Femur (tissue), 1 donor: Measurements from ENCODE around the gene NAA16.
"Not testable (repeated sequence)": the region's sequence is repeated elsewhere in the genome, so short reads cannot be mapped to it uniquely, and the experiment has no call there.

Experiments
- DNase-seq: peaks from one replicate; pipeline ENCODE4 v3.0.0-alpha.2; 2017

The NAA16 gene

DNA sequence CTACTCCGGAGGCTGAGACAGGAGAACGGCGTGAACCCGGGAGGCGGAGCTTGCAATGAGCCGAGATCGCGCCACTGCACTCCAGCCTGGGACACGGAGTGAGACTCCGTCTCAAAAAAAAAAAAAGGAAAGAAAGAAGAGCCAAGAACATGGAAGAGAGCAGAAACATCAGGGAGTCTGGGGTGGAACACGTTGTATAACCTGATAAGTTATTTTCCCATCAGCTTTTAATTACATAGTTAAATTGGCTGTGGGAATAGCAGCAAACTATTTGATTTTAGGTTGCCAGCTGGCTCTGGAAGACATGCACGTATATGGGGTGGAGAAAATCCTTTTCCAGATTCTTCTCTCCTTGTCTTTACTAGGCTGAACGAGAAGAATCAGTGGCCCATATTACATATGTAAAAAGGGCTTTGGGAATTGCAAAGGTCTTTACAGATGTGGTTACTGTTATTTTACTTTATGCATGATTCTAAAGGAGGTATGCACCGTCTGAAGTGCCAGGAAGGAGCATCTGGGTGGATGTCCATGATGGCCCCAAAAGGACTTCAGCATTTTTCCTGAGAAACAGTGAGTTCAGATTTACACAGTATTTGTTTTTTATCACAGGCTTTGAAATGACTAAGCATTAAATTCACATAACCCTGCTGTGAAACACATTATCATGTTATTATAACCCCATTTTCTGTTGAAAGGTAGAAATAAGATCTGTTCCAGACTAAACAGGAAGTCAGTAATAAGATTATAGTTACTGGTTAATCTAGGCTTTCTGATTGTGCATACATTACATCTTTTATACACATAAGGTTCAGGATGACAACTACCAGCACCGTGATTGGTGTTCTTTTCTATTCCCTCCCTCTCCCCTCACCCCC is 4.6 kb upstream of the NAA16 start:
- DNase-seq, result no peak

DNA sequence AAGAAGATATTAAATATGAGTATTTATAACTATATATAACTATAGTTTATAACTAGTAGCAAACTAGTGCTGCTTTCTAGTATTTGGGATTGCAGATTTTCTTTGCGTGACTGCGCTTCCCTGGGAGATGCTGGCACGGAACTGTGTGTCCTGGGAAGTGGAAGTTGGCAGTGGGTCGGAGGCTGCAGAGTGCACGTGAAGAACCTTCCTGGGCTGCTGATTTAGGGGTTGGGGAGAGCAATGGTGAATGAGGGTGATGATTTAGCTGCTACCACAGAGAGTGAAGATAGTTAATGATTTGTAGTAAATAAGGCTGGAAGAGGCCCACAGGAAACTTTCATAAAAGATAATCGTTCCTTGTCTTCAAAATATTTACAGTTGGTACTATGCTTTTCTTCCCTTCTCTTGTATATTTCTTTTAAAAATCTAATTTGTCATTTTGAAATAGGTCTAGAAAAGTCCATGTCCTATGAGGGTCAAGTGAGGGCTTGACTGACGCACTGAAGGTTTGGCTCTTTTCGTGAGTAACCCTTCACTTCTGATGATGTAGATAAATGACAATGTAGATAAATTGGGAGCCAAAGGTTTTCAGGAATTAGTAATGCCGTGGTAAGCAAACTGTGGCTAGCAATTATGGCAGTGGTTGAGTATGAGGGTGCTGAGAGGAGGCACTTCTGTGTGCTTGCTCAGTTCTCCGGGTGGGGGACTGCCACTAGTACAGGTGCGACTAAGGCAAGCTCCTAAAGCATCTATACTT is 3.0 kb upstream of the NAA16 start:
- DNase-seq, result no peak

DNA sequence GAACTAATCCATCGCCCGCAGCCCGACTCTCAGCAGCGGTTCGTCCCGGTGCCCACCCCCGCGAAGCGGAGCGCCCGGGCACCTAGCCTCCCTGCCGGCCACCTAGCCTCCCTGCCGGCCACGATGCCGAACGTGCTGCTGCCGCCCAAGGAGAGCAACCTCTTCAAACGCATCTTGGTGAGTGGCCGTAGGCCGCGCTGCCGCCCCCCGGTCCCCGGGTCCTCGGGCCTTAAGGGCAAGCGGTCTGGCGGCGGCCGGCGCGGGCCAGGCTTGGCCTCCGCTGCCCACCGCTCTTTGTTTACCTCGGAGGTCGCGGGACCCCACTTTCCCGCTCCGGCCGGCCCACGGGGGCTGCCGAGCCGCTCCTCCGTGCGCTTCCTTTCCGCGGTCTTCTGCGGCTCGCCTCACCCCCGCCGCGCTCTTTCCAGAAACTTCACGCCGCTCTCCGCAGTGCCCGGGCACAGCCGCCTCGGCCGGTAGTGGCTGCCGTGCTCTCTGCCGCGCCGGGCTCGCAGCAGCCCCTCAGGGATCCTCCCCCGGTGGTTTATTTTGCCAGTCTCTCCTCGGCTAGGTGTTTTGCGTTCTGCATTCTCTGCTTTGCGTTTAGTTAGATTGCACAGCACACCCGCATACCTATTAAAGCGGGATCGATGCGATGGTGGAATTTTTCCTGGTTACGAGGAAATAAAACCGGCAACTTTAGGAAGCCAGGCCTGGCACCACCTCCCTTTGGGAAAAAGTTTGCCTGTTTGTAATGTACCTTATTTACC is 524 bp downstream of the NAA16 start:
- DNase-seq, result peak; percentile 52

DNA sequence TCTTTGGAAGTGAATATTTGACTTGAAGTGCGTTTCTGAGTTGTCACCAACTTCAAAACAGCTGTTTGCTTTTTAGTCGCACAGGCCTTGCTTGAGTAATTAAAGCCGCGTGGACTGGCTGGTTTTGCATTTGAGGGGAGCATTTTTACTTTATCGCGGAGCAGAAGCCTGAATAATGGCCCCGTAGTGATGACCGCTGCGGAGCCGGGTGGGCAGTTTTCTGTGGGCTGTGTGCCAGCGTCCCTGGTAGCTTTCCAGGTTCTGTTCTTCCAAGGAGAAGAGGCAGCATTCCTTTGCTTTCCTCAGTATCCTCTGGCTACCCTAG is 1.1 kb downstream of the NAA16 start:
- peak; percentile 60 for DNase-seq

DNA sequence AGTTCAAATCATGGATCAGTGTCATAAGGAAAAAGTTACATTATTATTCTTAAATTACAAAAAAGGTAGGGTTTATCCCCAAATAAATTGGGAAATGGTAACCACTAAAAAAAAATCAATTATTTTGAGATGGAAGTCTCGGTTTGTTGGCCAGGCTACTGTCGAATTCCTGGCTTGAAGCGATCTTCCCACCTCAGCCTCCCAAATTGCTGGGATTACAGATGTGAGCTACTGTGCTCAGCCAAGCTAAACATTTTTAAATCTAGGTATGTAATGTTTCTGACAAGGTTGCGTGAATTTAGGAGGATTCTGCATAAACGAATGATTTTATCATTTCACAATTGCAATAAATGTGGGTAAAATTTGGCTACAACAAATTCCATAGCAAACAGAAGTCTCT is 2.0 kb downstream of the NAA16 start:
- no peak for DNase-seq

DNA sequence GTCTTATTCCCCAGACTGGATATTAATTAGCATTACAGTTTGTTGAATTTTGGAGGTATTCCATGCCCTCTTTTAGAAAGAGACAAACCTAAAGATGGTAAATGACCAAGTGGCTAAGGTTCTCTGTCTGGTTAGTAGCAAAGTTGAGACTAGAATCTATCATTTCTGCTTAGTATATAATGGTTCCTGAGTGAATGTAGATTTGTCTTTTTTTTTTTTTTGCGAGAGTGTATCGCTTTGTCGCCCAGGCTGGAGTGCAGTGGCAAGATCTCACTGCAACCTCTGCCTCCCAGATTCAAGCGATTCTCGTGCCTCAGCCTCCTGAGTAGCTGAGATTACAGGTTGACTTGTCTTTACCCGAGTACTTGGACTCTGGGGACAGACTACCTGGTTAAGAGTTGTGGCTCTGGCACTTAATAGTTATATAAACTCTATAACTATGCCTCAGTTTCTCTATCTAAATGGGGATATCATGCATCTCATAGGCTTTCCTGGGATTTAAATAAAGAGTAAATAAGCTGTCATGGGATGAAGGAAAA is 2.7 kb downstream of the NAA16 start:
- no peak for DNase-seq

DNA sequence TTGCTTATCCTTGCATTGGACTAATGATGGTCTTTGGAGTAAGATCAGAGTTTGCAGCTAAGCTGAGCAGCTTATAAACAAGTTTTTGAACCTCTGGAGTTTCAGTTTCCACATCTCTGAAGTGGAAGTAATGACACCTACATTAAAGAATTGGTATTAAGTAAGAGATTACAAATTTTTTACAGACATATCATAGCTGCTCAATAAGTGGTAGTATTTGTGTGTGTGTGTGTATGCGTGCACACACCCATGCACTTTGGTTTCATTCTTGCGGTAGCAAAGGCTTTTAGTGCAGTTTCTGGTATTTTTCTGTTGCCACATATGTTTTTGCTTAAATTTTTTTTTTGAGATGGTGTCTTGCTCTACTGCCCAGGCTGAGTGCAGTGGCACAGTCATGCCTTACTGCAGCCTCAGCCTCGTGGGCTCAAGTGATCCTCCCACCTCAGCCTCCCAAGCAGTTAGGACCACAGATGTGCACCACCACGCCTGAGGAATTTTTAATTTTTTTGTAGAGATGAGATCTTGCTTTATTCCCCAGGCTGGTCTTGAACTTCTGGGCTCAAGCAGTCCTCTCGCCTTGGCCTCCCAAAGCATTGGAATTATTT is 4.5 kb downstream of the NAA16 start:
- DNase-seq, result no peak

DNA sequence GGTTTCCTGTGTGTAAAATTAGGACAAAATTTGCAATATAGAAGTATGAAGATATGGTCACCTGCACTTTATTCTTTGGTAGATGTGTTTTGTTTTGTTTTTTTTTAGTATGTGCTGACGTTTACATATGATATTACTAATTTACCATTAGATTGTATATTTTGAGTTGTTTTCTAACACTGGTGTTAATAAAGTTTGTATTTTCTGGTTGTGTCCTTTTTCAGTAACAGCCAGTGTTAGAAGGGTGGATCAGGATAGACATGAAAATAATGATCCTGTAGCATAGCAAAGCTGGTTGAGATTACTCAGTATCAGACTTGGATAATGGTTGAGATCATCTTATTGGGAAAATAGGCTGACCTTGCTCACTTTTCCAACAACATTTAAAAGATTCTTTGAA is 6.2 kb downstream of the NAA16 start:
- DNase-seq, result no peak

DNA sequence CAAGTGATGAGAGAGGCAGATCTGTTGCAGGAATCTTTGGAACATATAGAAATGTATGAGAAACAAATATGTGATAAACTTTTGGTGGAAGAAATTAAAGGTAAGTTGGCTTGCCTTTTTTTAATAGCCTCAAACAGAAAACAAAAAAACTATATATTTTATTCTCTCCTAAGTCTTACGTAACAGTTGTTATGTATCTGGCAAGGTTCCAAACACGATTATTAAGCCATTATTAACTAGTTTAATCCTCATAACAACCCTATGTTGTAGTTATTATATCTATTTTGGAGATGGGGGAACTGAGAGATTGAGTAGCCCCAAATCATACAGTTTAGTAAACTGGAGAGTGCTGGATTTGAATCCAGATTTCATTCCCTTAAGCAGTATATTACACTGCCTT is 14.7 kb downstream of the NAA16 start:
- DNase-seq, result no peak

DNA sequence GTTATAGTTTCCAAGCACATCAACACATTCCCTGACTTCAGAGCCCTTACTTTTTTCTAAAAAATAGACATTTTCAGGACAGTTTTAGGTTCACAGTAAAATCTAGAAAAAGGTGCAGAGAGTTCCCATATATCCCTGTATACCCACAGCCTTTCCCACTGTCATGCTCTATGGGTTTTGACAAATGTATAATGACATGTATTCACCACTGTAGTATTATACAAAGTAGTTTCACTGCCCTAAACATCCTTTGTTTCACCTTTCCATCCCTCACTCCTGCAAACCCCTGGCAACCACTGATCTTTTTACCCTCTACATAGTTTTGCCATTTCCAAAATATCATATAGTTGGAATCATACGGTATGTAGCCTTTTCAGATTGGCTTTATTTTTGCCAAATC is 15.6 kb downstream of the NAA16 start:
- no peak for DNase-seq

DNA sequence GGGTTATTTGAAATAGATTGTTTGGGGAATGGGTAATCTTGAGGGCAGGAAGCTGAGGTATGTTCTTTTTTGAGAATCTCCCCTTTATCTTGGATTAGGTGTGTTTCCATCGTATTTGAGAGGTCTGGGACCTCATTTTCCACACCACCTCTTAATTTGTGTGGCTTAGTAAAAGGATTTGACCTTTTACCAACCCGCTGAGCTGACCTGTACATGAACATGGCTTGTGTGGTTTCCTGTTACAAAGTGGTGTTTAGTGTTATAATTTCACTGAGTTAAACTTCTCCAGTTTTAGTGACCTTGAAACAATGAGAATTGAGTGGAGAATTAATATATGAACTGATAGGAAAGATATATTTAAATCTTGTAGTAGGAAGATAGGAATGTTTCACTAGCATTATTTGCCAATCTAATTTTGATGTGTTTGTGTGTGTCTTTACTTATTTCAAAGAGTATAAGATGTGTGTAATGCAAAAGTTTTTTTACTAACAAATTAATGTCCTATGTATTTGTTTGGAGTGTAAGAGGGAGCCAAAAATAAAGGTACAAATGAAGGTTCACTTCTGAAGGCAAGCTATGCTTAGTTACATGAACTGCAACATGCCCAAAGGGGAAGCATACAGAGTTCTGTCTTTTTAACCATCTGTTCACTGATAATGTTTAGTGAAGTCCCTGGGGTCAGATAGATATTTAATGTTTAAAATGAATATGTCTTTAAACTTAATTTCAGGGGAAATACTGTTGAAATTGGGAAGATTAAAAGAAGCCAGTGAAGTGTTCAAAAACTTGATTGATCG is 17.1 kb downstream of the NAA16 start:
- DNase-seq, result no peak

DNA sequence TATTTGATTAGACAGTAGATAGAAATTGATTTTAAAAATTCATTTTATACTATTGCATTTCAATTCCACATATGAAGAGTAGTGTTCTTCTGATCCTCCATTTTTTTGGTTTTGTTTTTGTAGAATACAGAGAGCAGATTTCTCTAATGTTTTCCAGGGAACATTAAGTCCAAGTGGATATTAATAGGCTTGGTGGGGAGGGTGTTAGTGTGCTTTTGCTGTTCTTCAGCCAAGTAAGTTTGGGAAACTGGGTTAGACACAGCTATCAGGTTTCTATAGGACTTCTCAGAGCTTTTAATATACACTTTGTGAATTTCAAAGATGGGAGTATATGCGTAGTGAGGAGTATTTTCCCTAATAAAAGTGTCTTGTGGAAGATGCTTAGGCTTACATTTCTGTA is 21.8 kb downstream of the NAA16 start:
- no peak for DNase-seq

DNA sequence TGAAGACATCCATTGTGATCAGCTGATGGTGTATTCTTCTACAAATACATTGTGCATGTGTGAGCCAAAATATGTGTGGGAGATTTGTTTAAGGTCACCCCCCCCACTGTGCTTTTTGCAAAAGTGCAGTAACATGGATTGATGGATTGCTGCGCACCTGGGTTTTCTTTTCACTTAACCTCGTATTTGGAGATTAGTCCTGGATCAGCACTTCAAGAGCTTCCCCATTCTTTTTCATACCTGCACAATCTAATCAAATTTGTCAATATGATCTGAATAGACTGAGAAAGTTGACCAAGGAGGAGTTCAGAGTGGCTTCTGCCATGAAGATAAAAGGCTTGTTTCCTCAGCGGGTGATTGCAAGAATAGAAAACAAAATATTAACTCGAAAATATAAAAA is 23.7 kb downstream of the NAA16 start:
- DNase-seq, result no peak

DNA sequence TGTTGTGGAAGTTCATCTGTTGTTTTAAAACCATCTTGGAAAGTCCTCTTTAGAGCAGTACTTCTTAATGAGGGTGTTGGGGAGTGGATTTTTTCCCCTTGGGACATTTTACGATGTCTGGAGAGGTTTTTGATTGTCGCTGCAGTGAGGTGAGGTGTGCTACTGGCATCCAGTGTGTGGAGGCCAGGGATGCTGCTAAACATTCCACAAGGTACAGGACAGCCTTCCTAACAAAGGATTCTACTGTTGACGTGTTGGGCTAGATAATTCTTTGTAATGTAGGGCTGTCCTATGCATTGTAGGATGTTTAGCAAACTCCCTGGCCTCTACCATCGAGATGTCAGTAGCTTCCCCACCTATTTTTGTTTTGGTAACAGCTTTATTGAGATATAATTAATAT is 33.3 kb downstream of the NAA16 start:
- DNase-seq, result no peak

DNA sequence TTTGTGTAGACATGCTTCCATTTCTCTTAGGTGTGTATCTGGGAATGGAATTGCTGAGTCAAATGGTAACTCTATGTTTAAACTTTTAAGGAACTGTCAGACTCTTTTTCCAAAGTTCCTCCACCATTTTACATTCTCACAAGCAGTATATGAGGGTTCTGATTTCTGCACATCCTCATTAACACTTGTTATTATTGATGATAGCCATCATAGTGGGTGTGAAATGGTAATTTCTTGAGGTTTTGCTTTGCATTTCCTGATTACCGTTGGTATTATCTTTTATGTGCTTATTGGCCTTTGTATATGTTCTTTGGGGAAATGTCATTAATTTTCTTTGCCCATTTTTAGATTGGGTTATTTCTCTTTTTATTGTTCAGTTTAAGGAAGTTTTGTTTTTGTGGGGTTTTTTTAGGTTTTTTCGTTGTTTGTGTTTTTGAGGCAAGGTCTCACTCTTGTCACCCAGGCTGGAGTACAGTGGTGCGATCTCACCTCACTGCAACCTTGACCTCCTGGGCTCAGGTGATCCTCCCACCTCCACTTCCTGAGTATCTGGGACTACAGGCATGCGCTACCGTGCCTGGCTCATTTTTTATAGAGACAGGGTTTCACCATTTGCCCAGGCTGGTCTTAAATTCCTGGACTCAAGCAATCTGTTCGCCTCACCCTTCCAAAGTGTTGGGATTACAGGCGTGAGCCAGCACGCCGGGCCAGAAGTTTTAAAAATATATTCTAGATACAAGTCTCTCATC is 34.3 kb downstream of the NAA16 start:
- DNase-seq, result no peak

DNA sequence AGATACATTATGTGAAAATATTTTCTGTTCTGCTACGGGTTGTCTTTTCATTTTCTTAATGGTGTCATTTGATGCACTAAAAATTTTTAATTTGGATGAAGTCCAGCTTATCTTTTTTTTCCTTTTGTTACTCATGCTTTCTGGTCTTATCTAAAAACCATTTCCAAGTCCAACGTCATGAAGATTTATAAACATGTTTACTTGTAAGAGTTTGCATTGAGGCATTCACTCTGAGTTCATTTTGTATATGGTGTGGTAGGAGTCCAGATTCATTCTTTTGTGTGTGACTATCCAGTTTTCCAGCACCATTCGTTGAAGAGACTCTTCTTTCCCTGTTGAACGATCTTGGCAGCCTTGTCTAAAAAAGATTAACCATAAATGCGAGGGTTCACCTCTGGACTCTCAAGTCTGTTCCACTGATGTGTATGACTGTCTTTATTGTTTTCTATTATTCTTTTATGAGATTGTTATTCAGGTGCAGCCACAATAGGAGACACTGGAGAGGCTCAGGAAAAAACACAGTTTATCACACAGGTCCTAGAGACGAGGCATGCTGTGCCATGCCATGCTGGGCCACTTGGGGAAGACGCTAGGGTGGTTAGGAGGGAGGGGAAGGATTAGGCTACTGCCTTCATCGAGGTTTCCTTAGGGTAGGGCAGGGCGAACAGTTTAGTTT is 35.0 kb downstream of the NAA16 start:
- no peak for DNase-seq

DNA sequence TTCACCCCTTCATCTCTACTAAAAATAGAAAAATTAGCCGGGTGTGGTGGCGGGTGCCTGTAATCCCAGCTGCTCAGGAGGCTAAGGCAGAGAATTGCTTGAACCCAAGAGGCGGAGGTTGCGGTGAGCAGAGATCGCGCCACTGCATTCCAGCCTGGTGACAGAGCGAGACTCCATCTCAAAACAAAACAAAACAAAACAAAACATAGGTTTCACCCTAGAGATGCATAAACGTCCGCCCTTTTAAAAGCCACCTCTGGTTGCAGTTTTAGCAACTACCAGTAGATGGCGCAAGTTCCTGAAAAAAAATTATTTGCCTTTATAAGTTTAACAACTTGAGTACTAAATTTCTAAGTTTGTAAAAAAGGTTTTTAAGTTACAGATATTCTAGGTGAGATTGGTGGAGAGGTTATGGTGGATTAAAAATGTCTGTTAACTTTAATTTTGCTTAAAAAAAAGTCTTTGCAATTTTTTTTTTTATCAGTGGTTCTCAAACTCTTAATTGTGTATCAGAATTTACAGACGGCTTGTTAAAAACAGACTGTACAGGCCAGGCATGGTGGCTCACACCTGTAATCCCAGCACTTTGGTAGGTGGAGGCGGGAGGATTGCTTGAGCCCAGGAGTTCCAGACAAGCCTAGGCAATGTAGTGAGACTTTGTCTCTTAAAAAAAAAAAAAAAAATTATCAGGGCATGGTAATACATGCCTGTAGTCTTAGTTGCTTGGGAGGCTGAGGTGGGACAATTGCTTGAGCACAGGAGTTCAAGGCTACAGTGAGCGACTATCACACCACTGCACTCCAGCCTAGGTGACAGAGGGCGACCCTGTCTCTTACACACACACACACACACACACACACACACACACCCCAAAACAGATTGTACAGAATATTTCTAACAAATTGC is 42.1 kb downstream of the NAA16 start:
- peak; percentile 36 for DNase-seq

DNA sequence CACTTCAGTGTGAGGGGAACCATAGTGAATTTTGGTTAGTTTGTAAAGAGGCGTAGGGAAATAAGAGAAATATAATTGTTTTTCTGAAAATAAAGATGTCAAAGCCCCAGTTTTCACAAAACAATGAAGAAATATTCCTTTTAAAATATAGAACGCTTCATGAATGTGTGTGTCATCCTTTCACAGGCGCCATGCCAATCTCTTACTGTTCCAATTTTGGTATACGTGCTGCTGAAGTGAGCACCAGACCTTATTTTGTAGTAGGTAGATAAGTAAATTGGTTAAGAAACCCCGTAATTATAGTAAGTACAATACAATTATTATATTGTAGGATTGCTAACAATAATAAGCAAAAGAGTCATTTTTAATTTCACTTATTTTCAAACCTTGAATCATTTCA is 43.3 kb downstream of the NAA16 start:
- no peak for DNase-seq

DNA sequence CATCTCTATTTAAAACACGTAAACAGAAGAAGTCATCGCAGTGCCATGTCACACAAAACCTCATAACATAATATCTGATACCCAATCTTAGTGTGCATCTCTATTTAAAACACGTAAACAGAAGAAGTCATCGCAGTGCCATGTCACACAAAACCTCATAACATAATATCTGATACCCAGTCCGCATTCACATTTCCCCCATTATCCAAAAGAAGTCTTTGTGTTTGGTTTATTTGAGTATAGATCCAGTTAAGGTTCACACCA is 45.2 kb downstream of the NAA16 start:
- not testable (repeated sequence) for DNase-seq

DNA sequence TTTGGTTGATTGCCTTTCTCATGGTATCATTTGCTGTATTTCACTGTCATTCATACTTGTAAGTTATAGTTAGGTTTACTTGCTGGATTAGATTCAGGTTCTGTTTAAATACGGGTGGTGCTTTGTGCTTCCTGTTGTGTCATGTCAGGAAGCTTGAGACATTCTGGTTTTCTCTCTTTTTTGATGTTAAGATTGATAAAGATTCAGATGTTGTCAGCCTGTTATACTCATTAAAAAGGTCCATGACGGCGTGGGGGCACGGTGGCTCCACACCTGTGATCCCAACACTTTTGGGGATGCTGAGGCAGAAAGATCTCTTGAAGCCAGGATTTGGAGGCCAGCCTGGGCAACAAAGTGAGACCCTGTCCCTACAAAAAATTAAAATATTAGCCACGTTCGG is 45.7 kb downstream of the NAA16 start:
- no peak for DNase-seq
